HepG2 (cell line): ENCODE results near the gene SLC38A3. TPM values are rescaled to one million over a fixed set of nuclear protein-coding genes. Genes with fewer than 3 reads are reported as not detected.
A peak's percentile ranks its signal among the peaks of the same experiment; 100 is the strongest.

Experiments
- EP300 ChIP-seq, 3 experiments: sonication (generic) in 1 of 3; formaldehyde crosslinking in 1 of 3; IDR thresholded peaks; 2 replicates each; pipeline versions ENCODE4 v1.5.1 to v1.6.1; 2011 to 2020; ENCODE audit warnings: low read depth in 2 of 3, low read length in 2 of 3, borderline replicate concordance in 1 of 3, improper control_type of control experiment in 1 of 3, mild to moderate bottlenecking in 1 of 3, missing genetic modification reagents in 1 of 3, moderate library complexity in 1 of 3
- MATR3 ChIP-seq: sonication (generic); formaldehyde crosslinking; IDR thresholded peaks from 2 replicates; pipeline ENCODE4 v1.4.0; 2020; ENCODE audit warnings: missing genetic modification reagents
- MXD4 ChIP-seq: IDR thresholded peaks from 2 replicates; pipeline ENCODE4 v1.6.1; 2016; ENCODE audit warnings: mild to moderate bottlenecking, missing biosample characterization, missing genetic modification reagents
- PHF21A ChIP-seq: sonication (generic); formaldehyde crosslinking; IDR thresholded peaks from 2 replicates; pipeline ENCODE4 v1.5.0; 2020; ENCODE audit warnings: mild to moderate bottlenecking, missing genetic modification reagents
- TCF7 ChIP-seq: sonication (generic); IDR thresholded peaks from 2 replicates; pipeline ENCODE4 v1.6.1; 2016; ENCODE audit warnings: antibody characterized with exemption, low read depth
- ZKSCAN5 ChIP-seq: sonication (generic); formaldehyde crosslinking; IDR thresholded peaks from 2 replicates; pipeline ENCODE4 v1.5.1; 2020; ENCODE audit warnings: mild to moderate bottlenecking, missing genetic modification reagents
- ZNF225 ChIP-seq: sonication (generic); formaldehyde crosslinking; IDR thresholded peaks from 2 replicates; pipeline ENCODE4 v1.4.0; 2020; ENCODE audit warnings: mild to moderate bottlenecking, missing genetic modification reagents
- ZNF234 ChIP-seq: sonication (generic); formaldehyde crosslinking; conservative IDR thresholded peaks from 2 replicates; pipeline ENCODE4 v1.5.1; 2020; ENCODE audit warnings: mild to moderate bottlenecking, missing genetic modification reagents
- ZNF292 ChIP-seq: sonication (generic); formaldehyde crosslinking; IDR thresholded peaks from 2 replicates; pipeline ENCODE4 v1.8.1; 2022; ENCODE audit warnings: mild to moderate bottlenecking, low read depth, missing genetic modification reagents, borderline replicate concordance
- ZNF460 ChIP-seq: sonication (generic); formaldehyde crosslinking; IDR thresholded peaks from 2 replicates; pipeline ENCODE4 v1.5.1; 2020; ENCODE audit warnings: missing genetic modification reagents, mild to moderate bottlenecking, borderline replicate concordance
- ZNF629 ChIP-seq: sonication (generic); formaldehyde crosslinking; conservative IDR thresholded peaks from 2 replicates; pipeline ENCODE4 v1.5.0; 2020; ENCODE audit warnings: missing genetic modification reagents
- ZNF782 ChIP-seq: sonication (generic); formaldehyde crosslinking; IDR thresholded peaks from 2 replicates; pipeline ENCODE4 v1.4.0; 2020; ENCODE audit warnings: missing genetic modification reagents, mild to moderate bottlenecking, borderline replicate concordance
- ZSCAN29 ChIP-seq: sonication (generic); formaldehyde crosslinking; conservative IDR thresholded peaks from 2 replicates; pipeline ENCODE4 v1.4.0; 2020; ENCODE audit warnings: mild to moderate bottlenecking, missing genetic modification reagents
- polyA plus RNA-seq, 8 experiments: library from polyadenylated mRNA; depleted of rRNA in 3 of 8; stranded (reverse) in 7 of 8; unstranded in 1 of 8; fragments of >200 nt; fragmentation: Illumina TruSeq in 4 of 8; extraction: Trizol in 4 of 8; gene quantifications; 2 replicates each; pipeline versions ENCODE4 v1.2.1 to v1.2.3, GENCODE V29; 2011 to 2016; ENCODE audit warnings: low read depth in 4 of 8, missing spikeins in 1 of 8, mixed read lengths in 1 of 8; ENCODE audit not compliant: insufficient read depth in 1 of 8
- total RNA-seq, 5 experiments: library from RNA; depleted of rRNA; stranded (reverse); fragments of >200 nt; fragmentation: Illumina TruSeq; extraction: Trizol; gene quantifications; 2 replicates each; pipeline ENCODE4 v1.2.3, GENCODE V29; 2016; ENCODE audit warnings: low read depth in 1 of 5
- TF ChIP-seq, protein P1 (sequence below): sonication (generic); formaldehyde crosslinking; IDR thresholded peaks from 2 replicates; pipeline ENCODE4 v1.4.0; 2020; ENCODE audit warnings: missing genetic modification reagents
- TF ChIP-seq, protein P2 (sequence below): sonication (generic); formaldehyde crosslinking; IDR thresholded peaks from 2 replicates; pipeline ENCODE4 v1.9.0; 2021; ENCODE audit warnings: mild to moderate bottlenecking, missing genetic modification reagents
- TF ChIP-seq, protein P3 (sequence below): sonication (generic); formaldehyde crosslinking; IDR thresholded peaks from 2 replicates; pipeline ENCODE4 v1.5.1; 2020; ENCODE audit warnings: missing genetic modification reagents, mild to moderate bottlenecking, borderline replicate concordance
- TF ChIP-seq, protein P4 (sequence below): sonication (generic); formaldehyde crosslinking; IDR thresholded peaks from 2 replicates; pipeline ENCODE4 v1.4.0; 2020; ENCODE audit warnings: mild to moderate bottlenecking, missing genetic modification reagents

The SLC38A3 gene
- total and polyA plus RNA-seq, 2 of the 13 experiments (the other 11 are each of a cell fraction or from before 2014, with no cell fraction given), result 29.8 to 164 TPM

DNA sequence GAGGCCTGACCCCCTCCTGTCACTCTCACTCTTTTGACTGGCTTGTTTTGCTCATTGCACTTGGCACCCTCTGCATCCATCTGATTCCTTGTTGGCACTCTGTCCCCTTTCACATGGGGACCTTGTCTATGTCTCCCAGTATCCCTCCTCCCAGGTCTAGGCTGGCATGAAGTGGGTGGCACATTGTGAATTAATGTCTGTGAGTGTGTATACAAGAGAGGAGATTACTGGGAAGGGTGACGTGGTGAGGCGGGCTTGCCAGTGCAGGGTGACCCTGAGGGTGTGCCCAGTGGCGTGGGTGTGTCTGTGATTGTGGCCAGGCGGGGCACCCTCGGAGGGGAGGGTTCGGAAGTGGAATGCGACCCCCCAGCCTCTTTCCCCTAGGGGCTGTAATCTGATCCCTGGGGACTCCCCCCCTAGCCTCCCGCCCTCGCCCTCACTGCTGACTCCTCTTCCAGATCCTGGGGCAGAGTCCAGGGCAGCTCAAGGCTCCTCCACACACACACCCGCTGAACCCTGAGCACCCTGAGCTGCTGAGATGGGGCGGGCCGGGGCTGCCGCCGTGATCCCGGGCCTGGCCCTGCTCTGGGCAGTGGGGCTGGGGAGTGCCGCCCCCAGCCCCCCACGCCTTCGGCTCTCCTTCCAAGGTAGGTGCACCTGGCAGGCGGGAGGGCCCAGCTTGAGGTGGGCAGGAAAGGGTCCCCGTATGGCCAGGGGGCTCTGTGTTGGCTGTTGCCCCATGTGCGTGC, 63.8 kb downstream of the SLC38A3 start, which contains the start of gene SEMA3B (continued):
- TF ChIP-seq ZNF460 (CRISPR knock-in tag) (no peak), ZNF225 (CRISPR knock-in tag) (no peak), ZNF292 (CRISPR knock-in tag) (no peak), ZNF234 (CRISPR knock-in tag) (no peak), TCF7 (no peak), EP300 (IDR thresholded peaks at IDR 0.05; ENCODE audit: low read depth in 2 of 2, low read length in 2 of 2) (peak in 1 of 2 experiments; percentile 52; a peak in 1 of 4 replicates), EP300 (CRISPR knock-in tag; IDR thresholded peaks at IDR 0.05; ENCODE audit: borderline replicate concordance) (peak; percentile 35; the same call in 1 of the 2 replicates), MATR3 (no peak), ZNF629 (CRISPR knock-in tag) (no peak), PHF21A (CRISPR knock-in tag) (peak; percentile 72), ZKSCAN5 (no peak), ZNF782 (CRISPR knock-in tag) (no peak), ZSCAN29 (CRISPR knock-in tag) (no peak), MXD4 (CRISPR knock-in tag) (no peak)
- TF ChIP-seq, protein P1, sequence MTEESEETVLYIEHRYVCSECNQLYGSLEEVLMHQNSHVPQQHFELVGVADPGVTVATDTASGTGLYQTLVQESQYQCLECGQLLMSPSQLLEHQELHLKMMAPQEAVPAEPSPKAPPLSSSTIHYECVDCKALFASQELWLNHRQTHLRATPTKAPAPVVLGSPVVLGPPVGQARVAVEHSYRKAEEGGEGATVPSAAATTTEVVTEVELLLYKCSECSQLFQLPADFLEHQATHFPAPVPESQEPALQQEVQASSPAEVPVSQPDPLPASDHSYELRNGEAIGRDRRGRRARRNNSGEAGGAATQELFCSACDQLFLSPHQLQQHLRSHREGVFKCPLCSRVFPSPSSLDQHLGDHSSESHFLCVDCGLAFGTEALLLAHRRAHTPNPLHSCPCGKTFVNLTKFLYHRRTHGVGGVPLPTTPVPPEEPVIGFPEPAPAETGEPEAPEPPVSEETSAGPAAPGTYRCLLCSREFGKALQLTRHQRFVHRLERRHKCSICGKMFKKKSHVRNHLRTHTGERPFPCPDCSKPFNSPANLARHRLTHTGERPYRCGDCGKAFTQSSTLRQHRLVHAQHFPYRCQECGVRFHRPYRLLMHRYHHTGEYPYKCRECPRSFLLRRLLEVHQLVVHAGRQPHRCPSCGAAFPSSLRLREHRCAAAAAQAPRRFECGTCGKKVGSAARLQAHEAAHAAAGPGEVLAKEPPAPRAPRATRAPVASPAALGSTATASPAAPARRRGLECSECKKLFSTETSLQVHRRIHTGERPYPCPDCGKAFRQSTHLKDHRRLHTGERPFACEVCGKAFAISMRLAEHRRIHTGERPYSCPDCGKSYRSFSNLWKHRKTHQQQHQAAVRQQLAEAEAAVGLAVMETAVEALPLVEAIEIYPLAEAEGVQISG (CRISPR knock-in tag), result 0 out of 2 replicates have a peak, but pooled peaks have one; percentile 13
- TF ChIP-seq, protein P2, sequence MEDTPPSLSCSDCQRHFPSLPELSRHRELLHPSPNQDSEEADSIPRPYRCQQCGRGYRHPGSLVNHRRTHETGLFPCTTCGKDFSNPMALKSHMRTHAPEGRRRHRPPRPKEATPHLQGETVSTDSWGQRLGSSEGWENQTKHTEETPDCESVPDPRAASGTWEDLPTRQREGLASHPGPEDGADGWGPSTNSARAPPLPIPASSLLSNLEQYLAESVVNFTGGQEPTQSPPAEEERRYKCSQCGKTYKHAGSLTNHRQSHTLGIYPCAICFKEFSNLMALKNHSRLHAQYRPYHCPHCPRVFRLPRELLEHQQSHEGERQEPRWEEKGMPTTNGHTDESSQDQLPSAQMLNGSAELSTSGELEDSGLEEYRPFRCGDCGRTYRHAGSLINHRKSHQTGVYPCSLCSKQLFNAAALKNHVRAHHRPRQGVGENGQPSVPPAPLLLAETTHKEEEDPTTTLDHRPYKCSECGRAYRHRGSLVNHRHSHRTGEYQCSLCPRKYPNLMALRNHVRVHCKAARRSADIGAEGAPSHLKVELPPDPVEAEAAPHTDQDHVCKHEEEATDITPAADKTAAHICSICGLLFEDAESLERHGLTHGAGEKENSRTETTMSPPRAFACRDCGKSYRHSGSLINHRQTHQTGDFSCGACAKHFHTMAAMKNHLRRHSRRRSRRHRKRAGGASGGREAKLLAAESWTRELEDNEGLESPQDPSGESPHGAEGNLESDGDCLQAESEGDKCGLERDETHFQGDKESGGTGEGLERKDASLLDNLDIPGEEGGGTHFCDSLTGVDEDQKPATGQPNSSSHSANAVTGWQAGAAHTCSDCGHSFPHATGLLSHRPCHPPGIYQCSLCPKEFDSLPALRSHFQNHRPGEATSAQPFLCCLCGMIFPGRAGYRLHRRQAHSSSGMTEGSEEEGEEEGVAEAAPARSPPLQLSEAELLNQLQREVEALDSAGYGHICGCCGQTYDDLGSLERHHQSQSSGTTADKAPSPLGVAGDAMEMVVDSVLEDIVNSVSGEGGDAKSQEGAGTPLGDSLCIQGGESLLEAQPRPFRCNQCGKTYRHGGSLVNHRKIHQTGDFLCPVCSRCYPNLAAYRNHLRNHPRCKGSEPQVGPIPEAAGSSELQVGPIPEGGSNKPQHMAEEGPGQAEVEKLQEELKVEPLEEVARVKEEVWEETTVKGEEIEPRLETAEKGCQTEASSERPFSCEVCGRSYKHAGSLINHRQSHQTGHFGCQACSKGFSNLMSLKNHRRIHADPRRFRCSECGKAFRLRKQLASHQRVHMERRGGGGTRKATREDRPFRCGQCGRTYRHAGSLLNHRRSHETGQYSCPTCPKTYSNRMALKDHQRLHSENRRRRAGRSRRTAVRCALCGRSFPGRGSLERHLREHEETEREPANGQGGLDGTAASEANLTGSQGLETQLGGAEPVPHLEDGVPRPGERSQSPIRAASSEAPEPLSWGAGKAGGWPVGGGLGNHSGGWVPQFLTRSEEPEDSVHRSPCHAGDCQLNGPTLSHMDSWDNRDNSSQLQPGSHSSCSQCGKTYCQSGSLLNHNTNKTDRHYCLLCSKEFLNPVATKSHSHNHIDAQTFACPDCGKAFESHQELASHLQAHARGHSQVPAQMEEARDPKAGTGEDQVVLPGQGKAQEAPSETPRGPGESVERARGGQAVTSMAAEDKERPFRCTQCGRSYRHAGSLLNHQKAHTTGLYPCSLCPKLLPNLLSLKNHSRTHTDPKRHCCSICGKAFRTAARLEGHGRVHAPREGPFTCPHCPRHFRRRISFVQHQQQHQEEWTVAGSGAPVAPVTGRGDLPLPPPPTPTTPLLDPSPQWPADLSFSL (CRISPR knock-in tag), result no peak
- TF ChIP-seq, protein P3, sequence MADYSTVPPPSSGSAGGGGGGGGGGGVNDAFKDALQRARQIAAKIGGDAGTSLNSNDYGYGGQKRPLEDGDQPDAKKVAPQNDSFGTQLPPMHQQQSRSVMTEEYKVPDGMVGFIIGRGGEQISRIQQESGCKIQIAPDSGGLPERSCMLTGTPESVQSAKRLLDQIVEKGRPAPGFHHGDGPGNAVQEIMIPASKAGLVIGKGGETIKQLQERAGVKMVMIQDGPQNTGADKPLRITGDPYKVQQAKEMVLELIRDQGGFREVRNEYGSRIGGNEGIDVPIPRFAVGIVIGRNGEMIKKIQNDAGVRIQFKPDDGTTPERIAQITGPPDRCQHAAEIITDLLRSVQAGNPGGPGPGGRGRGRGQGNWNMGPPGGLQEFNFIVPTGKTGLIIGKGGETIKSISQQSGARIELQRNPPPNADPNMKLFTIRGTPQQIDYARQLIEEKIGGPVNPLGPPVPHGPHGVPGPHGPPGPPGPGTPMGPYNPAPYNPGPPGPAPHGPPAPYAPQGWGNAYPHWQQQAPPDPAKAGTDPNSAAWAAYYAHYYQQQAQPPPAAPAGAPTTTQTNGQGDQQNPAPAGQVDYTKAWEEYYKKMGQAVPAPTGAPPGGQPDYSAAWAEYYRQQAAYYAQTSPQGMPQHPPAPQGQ (CRISPR knock-in tag), result no peak
- TF ChIP-seq, protein P4, sequence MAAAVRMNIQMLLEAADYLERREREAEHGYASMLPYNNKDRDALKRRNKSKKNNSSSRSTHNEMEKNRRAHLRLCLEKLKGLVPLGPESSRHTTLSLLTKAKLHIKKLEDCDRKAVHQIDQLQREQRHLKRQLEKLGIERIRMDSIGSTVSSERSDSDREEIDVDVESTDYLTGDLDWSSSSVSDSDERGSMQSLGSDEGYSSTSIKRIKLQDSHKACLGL (CRISPR knock-in tag), result peak; percentile 53
